B cell (primary cell): ENCODE data around the gene BMP7. TPM values are rescaled to one million over a fixed set of nuclear protein-coding genes. Genes with fewer than 3 reads are reported as not detected.

Experiments used
- ATAC-seq: fragments of 200-7000 bp; cut with Tn5 transposase; one replicate; pipeline ENCODE4 v1.10.0; 2021; ENCODE audit warnings: low read depth, mild to moderate bottlenecking, moderate number of reproducible peaks, moderate library complexity
- CTCF ChIA-PET: fragments of 350-600 bp; sonication (Branson Sonifier 250); formaldehyde crosslinking; loops from one replicate; lab custom pipeline; 2021; ENCODE audit warnings: antibody characterized with exemption, inconsistent platforms; lab: Charles Lee
- POLR2A ChIA-PET: fragments of 350-600 bp; sonication (Branson Sonifier 250); formaldehyde crosslinking; loops from one replicate; lab custom pipeline; 2021; ENCODE audit warnings: antibody characterized with exemption; lab: Charles Lee
- DNase-seq: peaks from one replicate; pipeline ENCODE4 v3.0.0; 2013
- H2AFZ ChIP-seq: 2 replicates; pipeline ENCODE4 v1.6.1; 2012; ENCODE audit warnings: mild to moderate bottlenecking, low read depth, low read length; ENCODE audit not compliant: insufficient read depth, poor library complexity, severe bottlenecking
- H3K27ac ChIP-seq, 2 donors: 1 replicate in 1 of 2; 2 replicates in 1 of 2; pipeline ENCODE4 v1.5.1; 2012 to 2013; ENCODE audit warnings: low read length in 2 of 2, mild to moderate bottlenecking in 2 of 2, moderate library complexity in 1 of 2
- H3K27me3 ChIP-seq, 4 experiments: fragments of 200-600 bp in 1 of 4; sonication (generic) in 1 of 4; replicated peaks in 1 of 4; 1 replicate in 2 of 4; 2 replicates in 2 of 4; pipeline versions ENCODE4 v1.6.1 to v1.7.0; 2013 to 2016; ENCODE audit warnings: low read length in 3 of 4, mild to moderate bottlenecking in 2 of 4, mixed read lengths in 1 of 4, moderate library complexity in 1 of 4; ENCODE audit not compliant: insufficient read depth in 4 of 4, control insufficient read depth in 3 of 4; ENCODE audit errors: control extremely low read depth in 1 of 4
- H3K36me3 ChIP-seq, 2 experiments: replicated peaks in 1 of 2; 1 replicate in 1 of 2; 2 replicates in 1 of 2; pipeline versions ENCODE4 v1.6.1 to v1.7.1; 2013; ENCODE audit warnings: low read length in 1 of 2; ENCODE audit not compliant: insufficient read depth in 2 of 2, control insufficient read depth in 1 of 2; ENCODE audit errors: control extremely low read depth in 1 of 2, extremely low read depth in 1 of 2
- H3K4me1 ChIP-seq, 2 donors: fragments of 200-600 bp in 1 of 2; sonication (generic) in 1 of 2; 1 replicate in 1 of 2; 2 replicates in 1 of 2; pipeline versions ENCODE4 v1.5.1 to v1.6.1; 2013 to 2017; ENCODE audit warnings: low read length in 2 of 2; ENCODE audit not compliant: control insufficient read depth in 2 of 2, insufficient read depth in 2 of 2
- H3K4me2 ChIP-seq: replicated peaks from 2 replicates; pipeline ENCODE3; 2012; ENCODE audit warnings: mild to moderate bottlenecking, low read depth, low read length; ENCODE audit not compliant: poor library complexity, severe bottlenecking
- H3K4me3 ChIP-seq, 5 experiments: fragments of 200-600 bp in 1 of 5; sonication (generic) in 1 of 5; 1 replicate in 3 of 5; 2 replicates in 2 of 5; pipeline versions ENCODE4 v1.5.1 to v1.7.0; 2011 to 2016; ENCODE audit warnings: low read length in 4 of 5, mild to moderate bottlenecking in 4 of 5, low read depth in 2 of 5, control low read depth in 1 of 5, moderate library complexity in 1 of 5; ENCODE audit not compliant: insufficient read depth in 1 of 5; ENCODE audit errors: control extremely low read depth in 1 of 5, extremely low read depth in 1 of 5
- H3K79me2 ChIP-seq: fragments of 200-600 bp; sonication (generic); one replicate; pipeline ENCODE4 v1.6.0; 2016; ENCODE audit warnings: low read length; ENCODE audit not compliant: control insufficient read depth, insufficient read depth
- H3K9ac ChIP-seq: fragments of 200-600 bp; sonication (generic); 2 replicates; pipeline ENCODE4 v1.6.1; 2017; ENCODE audit warnings: mild to moderate bottlenecking, low read length, moderate library complexity
- H3K9me3 ChIP-seq, 3 donors: one replicate each; pipeline versions ENCODE4 v1.6.1 to v1.7.1; 2013; ENCODE audit warnings: low read length in 2 of 3; ENCODE audit not compliant: control insufficient read depth in 2 of 3, insufficient read depth in 1 of 3; ENCODE audit errors: control extremely low read depth in 1 of 3
- H4K20me1 ChIP-seq: 2 replicates; pipeline ENCODE4 v1.6.0; 2012; ENCODE audit warnings: mild to moderate bottlenecking, low read length; ENCODE audit not compliant: insufficient read depth, control insufficient read depth, poor library complexity, severe bottlenecking
- H3K27ac Mint-ChIP-seq: one replicate; pipeline ENCODE4 v1.8.0; 2021; ENCODE audit warnings: mixed read lengths
- H3K27me3 Mint-ChIP-seq: one replicate; pipeline ENCODE4 v1.8.0; 2021; ENCODE audit warnings: mixed read lengths
- H3K4me1 Mint-ChIP-seq: one replicate; pipeline ENCODE4 v1.8.0; 2021; ENCODE audit warnings: mixed read lengths
- H3K4me3 Mint-ChIP-seq: one replicate; pipeline ENCODE4 v1.8.0; 2021; ENCODE audit warnings: mixed read lengths
- H3K9me3 Mint-ChIP-seq: one replicate; pipeline ENCODE4 v1.8.0; 2022; ENCODE audit warnings: mixed read lengths; ENCODE audit not compliant: insufficient read depth
- CTCF ChIP-seq: fragments of 200-600 bp; IDR thresholded peaks from one replicate; pipeline ENCODE4 v1.8.0; 2022; ENCODE audit warnings: antibody characterized with exemption, mild to moderate bottlenecking
- EZH2 ChIP-seq: IDR thresholded peaks from 2 replicates; pipeline ENCODE4 v1.6.1; 2012; ENCODE audit warnings: borderline replicate concordance, low read depth, mild to moderate bottlenecking, moderate library complexity, low read length; ENCODE audit not compliant: insufficient read depth, poor library complexity, severe bottlenecking
- WGBS: methylation state at CpG from one replicate; pipeline ENCODE4 v1.1.5; 2013; ENCODE audit warnings: missing lambda C conversion rate; ENCODE audit not compliant: insufficient coverage; 5-methylcytosine and 5-hydroxymethylcytosine counted together
- intact Hi-C: fragments of 100-400 bp; cut with micrococcal nuclease; formaldehyde crosslinking; loops from one replicate; pipeline ENCODE4 v1.10.0; 2022
- polyA plus RNA-seq: library from polyadenylated mRNA; depleted of rRNA; stranded (reverse); fragments of >200 nt; gene quantifications from 2 replicates; pipeline ENCODE4 v1.2.3, GENCODE V29; 2012
- total RNA-seq, 2 donors: library from RNA; stranded (reverse); fragments of 120-200 nt in 1 of 2; gene quantifications; 1 replicate in 1 of 2; 2 replicates in 1 of 2; pipeline versions ENCODE4 v1.2.3 to v1.2.4, GENCODE V29; 2013 to 2022

BMP7 gene
- total and polyA plus RNA-seq, 2 donors (not counting 1 experiment from before 2014, with no cell fraction given), result not detected

- Histone ChIP-seq H3K9me3 (peaks cover 0 to 8% (median 0%) of the 10 kb centered on the region in 3 donors), H3K27me3 (no peaks in the 10 kb centered on the region), H2AFZ (no peak overlapping the region), H3K36me3 (no peaks in the 10 kb centered on the region), H3K4me2 (no peak overlapping the region), H3K79me2 (no peaks in the 10 kb centered on the region), H3K4me3 (no peak overlapping the region), H3K27ac (no peak overlapping the region), H3K4me1 (no peaks in the 10 kb centered on the region), H4K20me1 (no peaks in the 10 kb centered on the region), H3K9ac (no peak overlapping the region)
- WGBS, result 88% methylated on average over 2 of the region's 4 CpGs
- Mint-ChIP-seq H3K4me3 (no peak overlapping the region), H3K9me3 (peaks cover 2% of the 10 kb centered on the region), H3K4me1 (no peaks in the 10 kb centered on the region), H3K27me3 (peaks cover 36% of the 10 kb centered on the region), H3K27ac (no peak overlapping the region)
- no peak for TF ChIP-seq CTCF
- TF ChIP-seq EZH2, result no peak
- ChIA-PET POLR2A (no interaction called here), CTCF (no interaction called here)
- DNase-seq (no peak), ATAC-seq (no peak)
- intact Hi-C loops, result no loop called here
Observed at GRCh38 chr20:57238089-57238488, 28.4 kb downstream of the BMP7 start.

- ATAC-seq, result no peak
- H3K4me3 ChIP-seq, result no peak overlapping the region
- no peak overlapping the region for H2AFZ ChIP-seq
- no peaks in the 10 kb centered on the region for H3K27me3 ChIP-seq
- no peak overlapping the region for H3K4me3 Mint-ChIP-seq
- CTCF ChIA-PET, result no interaction called here
- H3K4me1 Mint-ChIP-seq, result no peaks in the 10 kb centered on the region
- H3K27me3 Mint-ChIP-seq, result peaks cover 38% of the 10 kb centered on the region
- no peaks in the 10 kb centered on the region for H3K36me3 ChIP-seq
- no peak overlapping the region for H3K27ac Mint-ChIP-seq
- H3K4me1 ChIP-seq, result no peaks in the 10 kb centered on the region
- peaks cover 2% of the 10 kb centered on the region for H3K9me3 Mint-ChIP-seq
- H3K79me2 ChIP-seq, result no peaks in the 10 kb centered on the region
- no peaks in the 10 kb centered on the region for H4K20me1 ChIP-seq
- WGBS, result no CpG with 5 or more reads among the region's 3 CpGs
- H3K9me3 ChIP-seq, result peaks cover 0 to 8% (median 0%) of the 10 kb centered on the region in 3 donors
- no peak for TF ChIP-seq CTCF
- TF ChIP-seq EZH2, result no peak
- no peak overlapping the region for H3K4me2 ChIP-seq
- H3K27ac ChIP-seq, result no peak overlapping the region
- no peak overlapping the region for H3K9ac ChIP-seq
- POLR2A ChIA-PET, result no interaction called here
- intact Hi-C loops, result no loop called here
- no peak for DNase-seq
Observed at GRCh38 chr20:57237585-57237953, 28.9 kb downstream of the BMP7 start.
